Measurements from ENCODE around the gene CUX1. TPM values are rescaled to one million over a fixed set of nuclear protein-coding genes. Genes with fewer than 3 reads are reported as not detected.

CUX1 gene
- total RNA-seq, 1 experiment from 2014 or later = 53.5 TPM

- H3K4me3 Mint-ChIP-seq = no peak overlapping the region
- H3K36me3 Mint-ChIP-seq (ENCODE audit: insufficient read depth in 1 of 3, low read depth in 3 of 3) = peaks cover 16 to 37% (median 25%) of the 10 kb centered on the region in 3 experiments; a peak in 6 of 7 replicates
- H3K79me2 ChIP-seq (ENCODE audit: insufficient read depth, low read length) = no peaks in the 10 kb centered on the region
- DNase-seq = no peak
- H4K91ac ChIP-seq (ENCODE audit: insufficient read length, low read depth, low read length) = no peak overlapping the region
- no peak overlapping the region for H2BK12ac ChIP-seq (ENCODE audit: insufficient read length, low read depth, low read length)
- WGBS (ENCODE audit: extremely low coverage, insufficient read length, low lambda C conversion rate) = no CpG with 5 or more reads among the region's 7 CpGs
- no peaks in the 10 kb centered on the region for H3K9me3 Mint-ChIP-seq
- H3K18ac ChIP-seq (ENCODE audit: insufficient read length, low read depth, low read length) = no peak overlapping the region
- no peaks in the 10 kb centered on the region for H3K9me3 ChIP-seq (ENCODE audit: control insufficient read depth, low read depth, low read length)
- no peak overlapping the region for H3K4me2 ChIP-seq (ENCODE audit: insufficient read depth, insufficient read length, low read length)
- H3K27ac ChIP-seq (ENCODE audit: insufficient read length, low read depth, low read length) = no peak overlapping the region
- no peaks in the 10 kb centered on the region for H4K20me1 ChIP-seq (ENCODE audit: control insufficient read depth, insufficient read depth, insufficient read length)
- H3K4me1 Mint-ChIP-seq = peaks cover 15 to 21% of the 10 kb centered on the region in 2 experiments
- no peak overlapping the region for H3K23ac ChIP-seq (ENCODE audit: insufficient read length, low read depth, low read length)
- no peaks in the 10 kb centered on the region for H3K79me1 ChIP-seq (ENCODE audit: insufficient read depth, low read depth, low read length, poor library complexity, severe bottlenecking)
- no peak overlapping the region for H2AFZ ChIP-seq (ENCODE audit: low read length)
- TF ChIP-seq, protein P1, sequence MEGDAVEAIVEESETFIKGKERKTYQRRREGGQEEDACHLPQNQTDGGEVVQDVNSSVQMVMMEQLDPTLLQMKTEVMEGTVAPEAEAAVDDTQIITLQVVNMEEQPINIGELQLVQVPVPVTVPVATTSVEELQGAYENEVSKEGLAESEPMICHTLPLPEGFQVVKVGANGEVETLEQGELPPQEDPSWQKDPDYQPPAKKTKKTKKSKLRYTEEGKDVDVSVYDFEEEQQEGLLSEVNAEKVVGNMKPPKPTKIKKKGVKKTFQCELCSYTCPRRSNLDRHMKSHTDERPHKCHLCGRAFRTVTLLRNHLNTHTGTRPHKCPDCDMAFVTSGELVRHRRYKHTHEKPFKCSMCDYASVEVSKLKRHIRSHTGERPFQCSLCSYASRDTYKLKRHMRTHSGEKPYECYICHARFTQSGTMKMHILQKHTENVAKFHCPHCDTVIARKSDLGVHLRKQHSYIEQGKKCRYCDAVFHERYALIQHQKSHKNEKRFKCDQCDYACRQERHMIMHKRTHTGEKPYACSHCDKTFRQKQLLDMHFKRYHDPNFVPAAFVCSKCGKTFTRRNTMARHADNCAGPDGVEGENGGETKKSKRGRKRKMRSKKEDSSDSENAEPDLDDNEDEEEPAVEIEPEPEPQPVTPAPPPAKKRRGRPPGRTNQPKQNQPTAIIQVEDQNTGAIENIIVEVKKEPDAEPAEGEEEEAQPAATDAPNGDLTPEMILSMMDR (conservative IDR thresholded peaks at IDR 0.05) = no peak
- no peak overlapping the region for H3K4ac ChIP-seq (ENCODE audit: low read depth, low read length)
- peak overlapping the region; percentile 33 to 86 (median 61); a peak in 6 of 7 replicates for H3K27ac Mint-ChIP-seq
- no peak overlapping the region for H2BK15ac ChIP-seq (ENCODE audit: low read depth, low read length)
- H3K56ac ChIP-seq (ENCODE audit: insufficient read length, low read depth, low read length) = no peak overlapping the region
- H3T11ph ChIP-seq (ENCODE audit: low read length) = no peak overlapping the region
- no peak overlapping the region for H4K8ac ChIP-seq (replicated peaks; ENCODE audit: insufficient read length, low read depth, low read length)
- no peak overlapping the region for H2BK20ac ChIP-seq (ENCODE audit: low read depth, low read length, poor library complexity, severe bottlenecking)
- H2BK5ac ChIP-seq (ENCODE audit: insufficient read length, low read length) = no peak overlapping the region
- no peak overlapping the region for H2AK5ac ChIP-seq (ENCODE audit: insufficient read length, low read length)
- no peak overlapping the region for H3K9ac ChIP-seq (ENCODE audit: extremely low read depth, insufficient read length, low read length)
- no peaks in the 10 kb centered on the region for H3K27me3 ChIP-seq (ENCODE audit: insufficient read depth, low read length)
- no peak overlapping the region for H3K14ac ChIP-seq (ENCODE audit: insufficient read depth, low read length)
- H3K4me1 ChIP-seq (ENCODE audit: insufficient read depth, low read length) = no peaks in the 10 kb centered on the region
- no peaks in the 10 kb centered on the region; the same call in 1 of the 2 replicates for H3K27me3 Mint-ChIP-seq (ENCODE audit: low read depth)
- no peaks in the 10 kb centered on the region for H3K23me2 ChIP-seq (ENCODE audit: insufficient read length, low read depth, low read length, poor library complexity, severe bottlenecking)
- no peak overlapping the region for H4K5ac ChIP-seq (ENCODE audit: insufficient read length, low read depth, low read length)
- H2BK120ac ChIP-seq (ENCODE audit: low read depth, low read length, poor library complexity, severe bottlenecking) = no peak overlapping the region
Measured at GRCh38 chr7:102119925-102120324, 302.5 kb downstream of the CUX1 start.

Measured in H9 (cell line).